Measurements from ENCODE around the gene CBLB.

DNA sequence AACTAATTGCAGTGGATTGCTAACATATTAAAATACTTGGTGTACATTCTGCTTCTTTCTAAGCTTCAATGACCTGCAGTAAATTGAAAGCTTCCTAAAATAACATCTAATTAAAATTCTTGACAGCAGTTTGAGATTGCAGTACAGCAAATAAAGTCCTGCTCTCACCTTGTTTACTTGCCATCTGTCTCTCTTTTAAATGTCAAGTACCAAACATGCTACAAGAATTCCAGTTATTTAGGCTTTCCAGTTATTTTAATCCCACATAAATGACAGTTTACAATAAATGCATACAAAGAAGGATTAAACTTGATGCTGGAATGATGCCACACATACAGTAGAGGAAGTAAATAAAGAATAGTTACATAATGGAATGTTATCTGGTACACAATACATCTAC, 33.2 kb downstream of the CBLB start:
- TF ChIP-seq, protein P1, sequence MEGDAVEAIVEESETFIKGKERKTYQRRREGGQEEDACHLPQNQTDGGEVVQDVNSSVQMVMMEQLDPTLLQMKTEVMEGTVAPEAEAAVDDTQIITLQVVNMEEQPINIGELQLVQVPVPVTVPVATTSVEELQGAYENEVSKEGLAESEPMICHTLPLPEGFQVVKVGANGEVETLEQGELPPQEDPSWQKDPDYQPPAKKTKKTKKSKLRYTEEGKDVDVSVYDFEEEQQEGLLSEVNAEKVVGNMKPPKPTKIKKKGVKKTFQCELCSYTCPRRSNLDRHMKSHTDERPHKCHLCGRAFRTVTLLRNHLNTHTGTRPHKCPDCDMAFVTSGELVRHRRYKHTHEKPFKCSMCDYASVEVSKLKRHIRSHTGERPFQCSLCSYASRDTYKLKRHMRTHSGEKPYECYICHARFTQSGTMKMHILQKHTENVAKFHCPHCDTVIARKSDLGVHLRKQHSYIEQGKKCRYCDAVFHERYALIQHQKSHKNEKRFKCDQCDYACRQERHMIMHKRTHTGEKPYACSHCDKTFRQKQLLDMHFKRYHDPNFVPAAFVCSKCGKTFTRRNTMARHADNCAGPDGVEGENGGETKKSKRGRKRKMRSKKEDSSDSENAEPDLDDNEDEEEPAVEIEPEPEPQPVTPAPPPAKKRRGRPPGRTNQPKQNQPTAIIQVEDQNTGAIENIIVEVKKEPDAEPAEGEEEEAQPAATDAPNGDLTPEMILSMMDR (IDR thresholded peaks at IDR 0.05): no peak
- TF ChIP-seq EP300 (IDR thresholded peaks at IDR 0.05) (no peak), POLR2A (IDR thresholded peaks at IDR 0.05) (no peak)

Data from tibial nerve (tissue), 4 donors.